ENCODE measurements around the gene HES3.

The HES3 gene

GRCh38 chr1:6210591-6211355, 33.2 kb upstream of the HES3 start:
- Histone ChIP-seq H3K18ac (ENCODE audit: low read length) (no peak overlapping the region), H3K14ac (ENCODE audit: low read length) (no peak overlapping the region), H4K91ac (ENCODE audit: low read depth, low read length) (no peak overlapping the region), H3K4ac (ENCODE audit: low read depth, low read length) (no peak overlapping the region), H3K9ac (ENCODE audit: low read length) (no peak overlapping the region), H2BK5ac (ENCODE audit: low read depth, low read length, poor library complexity) (no peak overlapping the region), H3K79me1 (ENCODE audit: low read length) (peaks cover 1% of the 10 kb centered on the region), H3K79me2 (ENCODE audit: control insufficient read depth, insufficient read depth, low read length, poor library complexity) (no peaks in the 10 kb centered on the region), H2AK5ac (ENCODE audit: low read length) (no peak overlapping the region), H3K4me3 (ENCODE audit: low read depth, low read length) (no peak overlapping the region), H4K8ac (ENCODE audit: low read depth, low read length) (no peak overlapping the region), H3K23ac (ENCODE audit: low read length) (no peak overlapping the region), H2AFZ (ENCODE audit: insufficient read depth, low read length, poor library complexity) (no peak overlapping the region), H3K27me3 (ENCODE audit: insufficient read depth, low read length) (peaks cover 18% of the 10 kb centered on the region), H3K27ac (ENCODE audit: low read depth, low read length) (no peak overlapping the region), H4K12ac (ENCODE audit: low read depth, low read length) (no peak overlapping the region), H3K36me3 (ENCODE audit: control insufficient read depth in 1 of 2, insufficient read depth in 2 of 2, low read length in 2 of 2) (peaks cover 0 to 4% of the 10 kb centered on the region in 2 experiments), H2BK120ac (ENCODE audit: insufficient read depth, low read length, poor library complexity) (no peak overlapping the region), H3K4me1 (ENCODE audit: control insufficient read depth in 1 of 2, insufficient read depth in 2 of 2, low read length in 2 of 2) (peaks cover 8 to 16% of the 10 kb centered on the region in 2 experiments), H3K4me2 (ENCODE audit: low read length) (no peak overlapping the region), H2BK12ac (ENCODE audit: low read length) (no peak overlapping the region), H3K9me3 (ENCODE audit: insufficient read depth, low read depth, low read length) (peaks cover 16% of the 10 kb centered on the region)
- DNase-seq: no peak
- WGBS (ENCODE audit: extremely low coverage, insufficient coverage, insufficient read length): no CpG with 5 or more reads among the region's 29 CpGs

GRCh38 chr1:6211731-6212130, 32.2 kb upstream of the HES3 start:
- Histone ChIP-seq H3K27ac (ENCODE audit: low read depth, low read length) (no peak overlapping the region), H4K91ac (ENCODE audit: low read depth, low read length) (no peak overlapping the region), H4K12ac (ENCODE audit: low read depth, low read length) (no peak overlapping the region), H3K79me1 (ENCODE audit: low read length) (no peaks in the 10 kb centered on the region), H3K79me2 (ENCODE audit: control insufficient read depth, insufficient read depth, low read length, poor library complexity) (no peaks in the 10 kb centered on the region), H3K23ac (ENCODE audit: low read length) (no peak overlapping the region), H3K4ac (ENCODE audit: low read depth, low read length) (no peak overlapping the region), H2BK12ac (ENCODE audit: low read length) (no peak overlapping the region), H4K8ac (ENCODE audit: low read depth, low read length) (no peak overlapping the region), H3K36me3 (ENCODE audit: control insufficient read depth in 1 of 2, insufficient read depth in 2 of 2, low read length in 2 of 2) (peaks cover 0 to 4% of the 10 kb centered on the region in 2 experiments), H3K4me3 (ENCODE audit: low read depth, low read length) (no peak overlapping the region), H3K9ac (ENCODE audit: low read length) (no peak overlapping the region), H3K4me2 (ENCODE audit: low read length) (no peak overlapping the region), H3K4me1 (ENCODE audit: control insufficient read depth in 1 of 2, insufficient read depth in 2 of 2, low read length in 2 of 2) (peaks cover 8 to 10% of the 10 kb centered on the region in 2 experiments), H3K14ac (ENCODE audit: low read length) (no peak overlapping the region), H3K27me3 (ENCODE audit: insufficient read depth, low read length) (peaks cover 11% of the 10 kb centered on the region), H3K18ac (ENCODE audit: low read length) (no peak overlapping the region), H2AK5ac (ENCODE audit: low read length) (no peak overlapping the region), H3K9me3 (ENCODE audit: insufficient read depth, low read depth, low read length) (peaks cover 15% of the 10 kb centered on the region), H2AFZ (ENCODE audit: insufficient read depth, low read length, poor library complexity) (no peak overlapping the region), H2BK120ac (ENCODE audit: insufficient read depth, low read length, poor library complexity) (no peak overlapping the region), H2BK5ac (ENCODE audit: low read depth, low read length, poor library complexity) (no peak overlapping the region)
- no peak for DNase-seq
- WGBS (ENCODE audit: extremely low coverage, insufficient coverage, insufficient read length): no CpG with 5 or more reads among the region's 16 CpGs

GRCh38 chr1:6212193-6212959, 31.6 kb upstream of the HES3 start:
- Histone ChIP-seq H3K79me2 (ENCODE audit: control insufficient read depth, insufficient read depth, low read length, poor library complexity) (no peaks in the 10 kb centered on the region), H3K9ac (ENCODE audit: low read length) (no peak overlapping the region), H3K14ac (ENCODE audit: low read length) (no peak overlapping the region), H3K4me1 (ENCODE audit: control insufficient read depth in 1 of 2, insufficient read depth in 2 of 2, low read length in 2 of 2) (peaks cover 8 to 10% of the 10 kb centered on the region in 2 experiments), H2BK120ac (ENCODE audit: insufficient read depth, low read length, poor library complexity) (no peak overlapping the region), H2BK12ac (ENCODE audit: low read length) (no peak overlapping the region), H3K9me3 (ENCODE audit: insufficient read depth, low read depth, low read length) (peaks cover 13% of the 10 kb centered on the region), H3K27ac (ENCODE audit: low read depth, low read length) (no peak overlapping the region), H2AFZ (ENCODE audit: insufficient read depth, low read length, poor library complexity) (no peak overlapping the region), H3K79me1 (ENCODE audit: low read length) (no peaks in the 10 kb centered on the region), H3K4ac (ENCODE audit: low read depth, low read length) (no peak overlapping the region), H4K12ac (ENCODE audit: low read depth, low read length) (no peak overlapping the region), H2BK5ac (ENCODE audit: low read depth, low read length, poor library complexity) (no peak overlapping the region), H3K4me3 (ENCODE audit: low read depth, low read length) (no peak overlapping the region), H3K18ac (ENCODE audit: low read length) (no peak overlapping the region), H3K36me3 (ENCODE audit: control insufficient read depth in 1 of 2, insufficient read depth in 2 of 2, low read length in 2 of 2) (peaks cover 0 to 4% of the 10 kb centered on the region in 2 experiments), H3K4me2 (ENCODE audit: low read length) (no peak overlapping the region), H4K91ac (ENCODE audit: low read depth, low read length) (no peak overlapping the region), H4K8ac (ENCODE audit: low read depth, low read length) (no peak overlapping the region), H2AK5ac (ENCODE audit: low read length) (no peak overlapping the region), H3K27me3 (ENCODE audit: insufficient read depth, low read length) (peaks cover 6% of the 10 kb centered on the region), H3K23ac (ENCODE audit: low read length) (no peak overlapping the region)
- DNase-seq: no peak
- WGBS (ENCODE audit: extremely low coverage, insufficient coverage, insufficient read length): no CpG with 5 or more reads among the region's 20 CpGs

GRCh38 chr1:6218375-6219164, 25.4 kb upstream of the HES3 start:
- H3K27ac ChIP-seq (ENCODE audit: low read depth, low read length): no peak overlapping the region
- H3K27me3 ChIP-seq (ENCODE audit: insufficient read depth, low read length): no peaks in the 10 kb centered on the region
- no CpG with 5 or more reads among the region's 16 CpGs for WGBS (ENCODE audit: extremely low coverage, insufficient coverage, insufficient read length)
- H4K12ac ChIP-seq (ENCODE audit: low read depth, low read length): no peak overlapping the region
- H3K18ac ChIP-seq (ENCODE audit: low read length): no peak overlapping the region
- no peak overlapping the region for H2BK5ac ChIP-seq (ENCODE audit: low read depth, low read length, poor library complexity)
- no peak overlapping the region for H2AK5ac ChIP-seq (ENCODE audit: low read length)
- H4K8ac ChIP-seq (ENCODE audit: low read depth, low read length): no peak overlapping the region
- H3K9ac ChIP-seq (ENCODE audit: low read length): no peak overlapping the region
- H2AFZ ChIP-seq (ENCODE audit: insufficient read depth, low read length, poor library complexity): no peak overlapping the region
- H3K4me3 ChIP-seq (ENCODE audit: low read depth, low read length): no peak overlapping the region
- no peak overlapping the region for H3K14ac ChIP-seq (ENCODE audit: low read length)
- H3K36me3 ChIP-seq (ENCODE audit: control insufficient read depth in 1 of 2, insufficient read depth in 2 of 2, low read length in 2 of 2): peaks cover 12 to 13% of the 10 kb centered on the region in 2 experiments
- peaks cover 3 to 5% of the 10 kb centered on the region in 2 experiments for H3K4me1 ChIP-seq (ENCODE audit: control insufficient read depth in 1 of 2, insufficient read depth in 2 of 2, low read length in 2 of 2)
- H4K91ac ChIP-seq (ENCODE audit: low read depth, low read length): no peak overlapping the region
- no peak overlapping the region for H2BK12ac ChIP-seq (ENCODE audit: low read length)
- H3K4me2 ChIP-seq (ENCODE audit: low read length): no peak overlapping the region
- DNase-seq: no peak
- no peak overlapping the region for H3K4ac ChIP-seq (ENCODE audit: low read depth, low read length)
- no peaks in the 10 kb centered on the region for H3K9me3 ChIP-seq (ENCODE audit: insufficient read depth, low read depth, low read length)
- H3K23ac ChIP-seq (ENCODE audit: low read length): no peak overlapping the region
- H2BK120ac ChIP-seq (ENCODE audit: insufficient read depth, low read length, poor library complexity): no peak overlapping the region
- H3K79me1 ChIP-seq (ENCODE audit: low read length): no peaks in the 10 kb centered on the region
- no peaks in the 10 kb centered on the region for H3K79me2 ChIP-seq (ENCODE audit: control insufficient read depth, insufficient read depth, low read length, poor library complexity)

Data from trophoblast cell (in vitro differentiated cells and primary cell).